Peyer's patch (tissue), 4 donors: ENCODE measurements around the gene ZBTB7C.

ENCODE experiments used
- CTCF ChIP-seq, 6 experiments: fragments of 450-650 bp in 4 of 6; fragments of 200-600 bp in 2 of 6; sonication (generic) in 1 of 6; IDR thresholded peaks; one replicate each; pipeline ENCODE4 v1.5.1; 2017 to 2019; ENCODE audit warnings: antibody characterized with exemption in 6 of 6, mild to moderate bottlenecking in 3 of 6, moderate library complexity in 1 of 6
- POLR2A ChIP-seq, 2 donors: fragments of 450-650 bp; IDR thresholded peaks; one replicate each; pipeline ENCODE4 v1.5.1; 2017; ENCODE audit warnings: antibody characterized with exemption in 2 of 2, mild to moderate bottlenecking in 2 of 2, moderate library complexity in 2 of 2

GRCh38 chr18:48084041-48084757 lies 325.0 kb downstream of the ZBTB7C start:
- TF ChIP-seq CTCF (IDR thresholded peaks at IDR 0.05) (no peak), POLR2A (IDR thresholded peaks at IDR 0.05) (peak in 1 of 2 donors; percentile 43)
